Stimulated activated CD4-positive, alpha-beta T cell treated with anti-CD3 and anti-CD28 coated beads, Interleukin-15, amount 100 ng/mL, for 48 hours (primary cell): ENCODE measurements around the gene SCAANT1.

ENCODE experiments used
- DNase-seq, 2 donors: peaks; one replicate each; pipeline ENCODE4 v3.0.0-alpha.2; 2020; ENCODE audit warnings: low read depth in 2 of 2

SCAANT1 gene

DNA sequence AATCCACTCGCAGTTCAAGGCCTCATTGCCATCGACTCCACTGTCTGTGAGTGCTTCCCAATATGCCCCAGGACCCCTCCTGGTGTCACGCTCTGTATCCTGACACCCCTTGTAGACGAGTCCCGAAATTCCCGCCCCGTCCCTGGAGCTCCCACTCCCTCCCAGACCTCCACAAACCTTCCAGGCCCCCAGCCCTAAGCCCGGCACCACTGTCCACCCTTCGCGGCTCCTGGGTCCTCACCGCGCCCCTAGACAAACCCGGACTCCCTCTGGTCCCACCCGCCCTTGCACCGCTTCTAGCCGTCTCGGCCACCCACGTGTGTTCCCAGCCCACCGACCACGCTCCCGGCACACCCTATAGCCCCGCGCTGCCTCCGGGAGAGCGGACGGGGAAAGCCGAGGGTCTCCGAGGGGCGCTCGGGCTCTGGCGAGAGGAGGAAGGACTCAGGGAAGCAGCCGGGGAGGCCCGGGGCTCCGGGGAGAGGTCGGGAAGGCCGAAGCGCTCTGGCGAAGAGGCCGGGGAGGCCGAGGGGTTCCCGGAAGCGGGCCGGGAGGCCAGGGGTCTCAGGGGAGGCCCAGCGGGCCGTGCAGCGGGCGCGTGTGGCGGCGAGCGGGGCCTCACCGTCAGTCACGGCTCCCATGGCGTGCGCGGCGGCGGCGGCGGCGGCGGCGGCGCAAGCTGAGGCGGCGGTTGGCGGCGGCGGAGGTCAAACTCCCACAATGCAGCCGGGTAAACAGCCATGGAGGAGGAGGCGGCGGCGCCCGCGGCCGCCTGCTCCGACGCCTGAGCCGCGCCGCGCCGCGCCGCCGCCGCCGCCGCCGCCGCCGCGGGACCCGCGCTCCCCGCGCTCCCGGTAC lies 48.8 kb downstream of the SCAANT1 start, which contains the start of the genes ATXN7 and THOC7:
ATXN7 (plus strand) TSS at position 718 of the 858 bp plus-strand sequence. CDS start 48,732 bp downstream, outside the sequence.
THOC7 (minus strand) TSS at position 656 of the 858 bp plus-strand sequence; CDS start at position 641, 15 bp downstream.
- peak; percentile 40 to 47 for DNase-seq

GRCh38 chr3:63862804-63863149 lies 49.4 kb downstream of the SCAANT1 start:
- DNase-seq, result no peak
